ENCODE data around the gene TMPRSS11D.

The TMPRSS11D gene

DNA sequence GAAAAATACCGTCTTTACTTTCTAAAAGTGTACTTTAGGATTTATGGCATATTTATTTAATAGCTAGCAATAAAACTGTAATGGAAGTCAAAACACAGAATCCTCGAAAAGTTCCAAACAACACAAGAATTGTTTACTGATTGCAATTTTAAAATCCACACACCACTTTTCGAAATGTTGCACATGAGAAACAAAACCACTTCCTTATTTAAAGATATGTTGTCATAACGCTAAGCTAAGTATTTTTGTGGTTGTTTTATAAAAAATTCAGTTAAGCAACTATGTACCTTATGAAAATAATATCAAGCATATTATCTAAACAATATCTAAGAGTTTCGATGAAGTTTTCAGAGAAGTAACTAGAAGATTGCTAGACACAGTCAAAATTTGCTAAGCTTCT lies 344 bp downstream of the TMPRSS11D start:
- TF ChIP-seq, protein P1, sequence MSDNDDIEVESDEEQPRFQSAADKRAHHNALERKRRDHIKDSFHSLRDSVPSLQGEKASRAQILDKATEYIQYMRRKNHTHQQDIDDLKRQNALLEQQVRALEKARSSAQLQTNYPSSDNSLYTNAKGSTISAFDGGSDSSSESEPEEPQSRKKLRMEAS (IDR thresholded peaks at IDR 0.05) = no peak
- no peak for TF ChIP-seq YY1 (IDR thresholded peaks at IDR 0.05; ENCODE audit: low read depth)
- TF ChIP-seq TCF12 (IDR thresholded peaks at IDR 0.05; ENCODE audit: low read depth) = no peak
- no peak for TF ChIP-seq TAF1 (IDR thresholded peaks at IDR 0.05; ENCODE audit: low read depth)
- TF ChIP-seq TEAD4 (IDR thresholded peaks at IDR 0.05) = no peak
- no peak for TF ChIP-seq ZBTB7A (IDR thresholded peaks at IDR 0.05; ENCODE audit: low read depth)
- TF ChIP-seq FOXM1 (IDR thresholded peaks at IDR 0.05; ENCODE audit: borderline replicate concordance, low read depth) = no peak
- no peak for TF ChIP-seq NFIC (IDR thresholded peaks at IDR 0.05)
- TF ChIP-seq CREB1 (IDR thresholded peaks at IDR 0.05; ENCODE audit: low read depth) = no peak

- TF ChIP-seq USF1 (IDR thresholded peaks at IDR 0.05) (no peak), CREB1 (IDR thresholded peaks at IDR 0.05; ENCODE audit: low read depth) (no peak), NFIC (IDR thresholded peaks at IDR 0.05) (no peak), TAF1 (IDR thresholded peaks at IDR 0.05; ENCODE audit: low read depth) (no peak), EP300 (IDR thresholded peaks at IDR 0.05; ENCODE audit: borderline replicate concordance) (no peak), CEBPB (IDR thresholded peaks at IDR 0.05) (no peak), RAD21 (IDR thresholded peaks at IDR 0.05; ENCODE audit: low read depth) (no peak), TEAD4 (IDR thresholded peaks at IDR 0.05) (no peak), TCF12 (IDR thresholded peaks at IDR 0.05; ENCODE audit: low read depth) (no peak)
- TF ChIP-seq, protein P2, sequence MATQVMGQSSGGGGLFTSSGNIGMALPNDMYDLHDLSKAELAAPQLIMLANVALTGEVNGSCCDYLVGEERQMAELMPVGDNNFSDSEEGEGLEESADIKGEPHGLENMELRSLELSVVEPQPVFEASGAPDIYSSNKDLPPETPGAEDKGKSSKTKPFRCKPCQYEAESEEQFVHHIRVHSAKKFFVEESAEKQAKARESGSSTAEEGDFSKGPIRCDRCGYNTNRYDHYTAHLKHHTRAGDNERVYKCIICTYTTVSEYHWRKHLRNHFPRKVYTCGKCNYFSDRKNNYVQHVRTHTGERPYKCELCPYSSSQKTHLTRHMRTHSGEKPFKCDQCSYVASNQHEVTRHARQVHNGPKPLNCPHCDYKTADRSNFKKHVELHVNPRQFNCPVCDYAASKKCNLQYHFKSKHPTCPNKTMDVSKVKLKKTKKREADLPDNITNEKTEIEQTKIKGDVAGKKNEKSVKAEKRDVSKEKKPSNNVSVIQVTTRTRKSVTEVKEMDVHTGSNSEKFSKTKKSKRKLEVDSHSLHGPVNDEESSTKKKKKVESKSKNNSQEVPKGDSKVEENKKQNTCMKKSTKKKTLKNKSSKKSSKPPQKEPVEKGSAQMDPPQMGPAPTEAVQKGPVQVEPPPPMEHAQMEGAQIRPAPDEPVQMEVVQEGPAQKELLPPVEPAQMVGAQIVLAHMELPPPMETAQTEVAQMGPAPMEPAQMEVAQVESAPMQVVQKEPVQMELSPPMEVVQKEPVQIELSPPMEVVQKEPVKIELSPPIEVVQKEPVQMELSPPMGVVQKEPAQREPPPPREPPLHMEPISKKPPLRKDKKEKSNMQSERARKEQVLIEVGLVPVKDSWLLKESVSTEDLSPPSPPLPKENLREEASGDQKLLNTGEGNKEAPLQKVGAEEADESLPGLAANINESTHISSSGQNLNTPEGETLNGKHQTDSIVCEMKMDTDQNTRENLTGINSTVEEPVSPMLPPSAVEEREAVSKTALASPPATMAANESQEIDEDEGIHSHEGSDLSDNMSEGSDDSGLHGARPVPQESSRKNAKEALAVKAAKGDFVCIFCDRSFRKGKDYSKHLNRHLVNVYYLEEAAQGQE (IDR thresholded peaks at IDR 0.05; ENCODE audit: low read depth) = no peak
- TF ChIP-seq, protein P1 (IDR thresholded peaks at IDR 0.05) = no peak
These were observed 2.8 kb downstream of the TMPRSS11D start for GRCh38 chr4:67880866-67881610.

DNA sequence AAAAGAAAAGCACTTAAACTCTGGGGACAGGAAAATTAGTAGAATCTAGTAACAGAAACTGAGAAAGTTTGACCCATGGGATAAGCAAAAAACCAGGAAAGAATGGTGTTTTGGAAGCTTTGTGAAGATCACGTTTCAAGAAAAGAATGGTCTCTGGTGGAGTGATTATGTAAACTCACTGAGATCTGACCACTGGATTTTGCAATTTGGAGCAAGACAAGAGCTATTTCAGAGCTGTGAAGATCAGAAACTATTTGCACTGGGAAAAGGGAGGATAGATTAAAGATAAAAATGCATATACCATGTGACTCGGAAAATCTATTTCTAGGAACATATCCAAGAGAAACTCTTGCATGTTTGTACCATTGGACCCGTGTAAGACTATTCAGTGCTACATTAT lies 4.3 kb downstream of the TMPRSS11D start:
- no peak for TF ChIP-seq CREB1 (IDR thresholded peaks at IDR 0.05; ENCODE audit: low read depth)
- TF ChIP-seq NFIC (IDR thresholded peaks at IDR 0.05) = no peak
- no peak for TF ChIP-seq USF1 (IDR thresholded peaks at IDR 0.05)
- no peak for TF ChIP-seq EGR1 (IDR thresholded peaks at IDR 0.05)
- no peak for TF ChIP-seq TEAD4 (IDR thresholded peaks at IDR 0.05)
- TF ChIP-seq TAF1 (IDR thresholded peaks at IDR 0.05; ENCODE audit: low read depth) = no peak
- TF ChIP-seq EP300 (IDR thresholded peaks at IDR 0.05; ENCODE audit: borderline replicate concordance) = no peak
- no peak for TF ChIP-seq TCF12 (IDR thresholded peaks at IDR 0.05; ENCODE audit: low read depth)

DNA sequence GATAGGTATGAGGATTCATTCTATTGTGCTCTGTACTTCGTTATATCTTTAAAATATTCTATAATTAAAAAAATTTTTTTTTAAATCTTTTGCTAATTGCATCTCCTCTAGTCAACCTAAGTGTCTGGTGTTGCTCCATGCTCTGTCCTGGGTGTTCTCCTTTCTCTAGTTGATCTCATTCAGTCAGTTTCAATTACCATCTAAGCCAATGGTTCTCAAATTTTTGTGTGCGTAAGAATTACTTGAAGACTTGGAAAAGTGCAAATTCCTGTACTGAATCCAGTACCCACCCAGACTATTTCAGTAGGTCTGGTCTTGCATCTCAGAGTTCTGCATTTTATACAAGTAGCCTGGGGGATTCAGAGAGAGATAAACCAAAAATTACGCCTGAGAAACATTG lies 6.7 kb downstream of the TMPRSS11D start:
- TF ChIP-seq CREB1 (IDR thresholded peaks at IDR 0.05; ENCODE audit: low read depth) (no peak), USF1 (IDR thresholded peaks at IDR 0.05) (no peak), NFIC (IDR thresholded peaks at IDR 0.05) (no peak), FOXM1 (IDR thresholded peaks at IDR 0.05; ENCODE audit: borderline replicate concordance, low read depth) (no peak), EGR1 (IDR thresholded peaks at IDR 0.05) (no peak), ZBTB7A (IDR thresholded peaks at IDR 0.05; ENCODE audit: low read depth) (no peak), YY1 (IDR thresholded peaks at IDR 0.05; ENCODE audit: low read depth) (no peak)
- TF ChIP-seq, protein P1 (IDR thresholded peaks at IDR 0.05) = no peak

DNA sequence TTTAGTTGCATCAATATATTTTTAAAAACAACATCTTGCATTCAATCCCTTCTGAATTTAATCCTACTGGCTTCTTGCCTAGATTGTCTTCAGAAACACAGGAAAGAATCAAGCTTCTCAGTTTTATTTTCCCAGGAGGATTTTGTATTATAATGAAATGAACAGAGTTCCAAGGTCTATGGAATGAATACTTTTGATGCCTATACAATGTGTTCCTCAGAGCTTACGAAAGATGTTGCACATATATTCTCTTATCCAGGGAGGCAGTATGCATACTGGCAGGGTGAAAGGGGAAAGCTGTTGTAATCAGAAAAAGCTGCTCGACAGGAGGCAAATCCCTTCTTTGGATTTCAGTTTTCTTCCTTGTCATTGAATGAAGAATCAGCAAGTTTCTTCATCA lies 8.8 kb downstream of the TMPRSS11D start:
- no peak for TF ChIP-seq TAF1 (IDR thresholded peaks at IDR 0.05; ENCODE audit: low read depth)
- no peak for TF ChIP-seq CREB1 (IDR thresholded peaks at IDR 0.05; ENCODE audit: low read depth)
- no peak for TF ChIP-seq ZBTB7A (IDR thresholded peaks at IDR 0.05; ENCODE audit: low read depth)
- no peak for TF ChIP-seq YY1 (IDR thresholded peaks at IDR 0.05; ENCODE audit: low read depth)
- TF ChIP-seq, protein P1 (IDR thresholded peaks at IDR 0.05) = no peak
- TF ChIP-seq EGR1 (IDR thresholded peaks at IDR 0.05) = no peak
- TF ChIP-seq CEBPB (IDR thresholded peaks at IDR 0.05) = no peak

DNA sequence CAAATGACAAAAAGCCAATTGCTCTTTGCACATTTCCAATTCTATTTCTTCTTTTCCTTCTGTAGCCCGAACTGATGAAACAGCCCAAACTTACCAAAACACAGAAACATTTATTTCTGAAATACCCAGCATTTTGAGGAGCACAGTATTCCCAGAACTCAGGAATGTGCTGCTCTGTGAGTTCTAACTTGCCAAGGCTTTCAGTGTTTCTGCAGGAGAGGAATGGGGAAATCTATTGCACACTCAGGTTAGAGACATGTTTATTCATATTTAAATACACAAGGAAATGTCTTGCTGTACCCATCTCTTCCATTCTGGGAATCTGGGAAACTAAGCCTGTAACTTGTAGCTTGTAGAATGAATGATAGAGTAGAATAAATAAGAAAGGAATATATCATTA lies 10.7 kb downstream of the TMPRSS11D start:
- no peak for TF ChIP-seq TAF1 (IDR thresholded peaks at IDR 0.05; ENCODE audit: low read depth)
- no peak for TF ChIP-seq CREB1 (IDR thresholded peaks at IDR 0.05; ENCODE audit: low read depth)

DNA sequence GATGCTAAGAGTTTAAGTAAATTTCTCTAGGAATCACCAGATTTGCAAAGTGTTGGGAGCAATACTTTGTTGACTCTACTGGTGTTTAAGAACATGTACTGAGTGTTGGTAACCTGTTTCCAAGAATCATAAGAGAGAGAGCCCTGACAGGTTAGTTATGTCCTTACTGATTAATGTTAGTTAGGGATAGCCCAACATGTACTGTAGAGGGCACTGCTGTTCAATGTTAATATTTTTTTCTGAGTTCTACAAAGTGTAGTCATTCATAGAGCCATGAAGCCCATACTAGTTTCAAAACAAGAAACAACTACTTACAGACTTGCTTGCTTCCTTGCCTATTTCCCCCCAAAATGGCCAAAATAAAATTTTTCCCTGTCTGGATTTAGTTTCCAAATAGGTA lies 11.9 kb downstream of the TMPRSS11D start:
- no peak for TF ChIP-seq FOXM1 (IDR thresholded peaks at IDR 0.05; ENCODE audit: borderline replicate concordance, low read depth)
- TF ChIP-seq CREB1 (IDR thresholded peaks at IDR 0.05; ENCODE audit: low read depth) = no peak
- TF ChIP-seq CEBPB (IDR thresholded peaks at IDR 0.05) = no peak
- no peak for TF ChIP-seq TEAD4 (IDR thresholded peaks at IDR 0.05)
- TF ChIP-seq TAF1 (IDR thresholded peaks at IDR 0.05; ENCODE audit: low read depth) = no peak
- no peak for TF ChIP-seq ZBTB7A (IDR thresholded peaks at IDR 0.05; ENCODE audit: low read depth)
- TF ChIP-seq RAD21 (IDR thresholded peaks at IDR 0.05; ENCODE audit: low read depth) = peak; percentile 61
